GM06990 (cell line): ENCODE results near the gene TTC4.

Experiments used
- DNase-seq: peaks from one replicate; pipeline ENCODE4 v3.0.0-alpha.2; 2011; ENCODE audit not compliant: insufficient read length; ENCODE audit errors: extremely low read depth
- H3K27me3 ChIP-seq: replicated peaks from 2 replicates; pipeline ENCODE4 v1.6.0; 2011; ENCODE audit warnings: low read length; ENCODE audit not compliant: control insufficient read depth, insufficient read depth
- H3K36me3 ChIP-seq: 2 replicates; pipeline ENCODE4 v1.5.1; 2011; ENCODE audit warnings: low read length; ENCODE audit not compliant: control insufficient read depth, insufficient read depth
- H3K4me3 ChIP-seq: replicated peaks from 2 replicates; pipeline ENCODE4 v1.5.1; 2011; ENCODE audit warnings: low read depth, mild to moderate bottlenecking, control low read depth, low read length
- TF ChIP-seq, protein P1 (sequence below): IDR thresholded peaks from 2 replicates; pipeline ENCODE4 v1.5.1; 2011; ENCODE audit warnings: low read length, control low read depth, mild to moderate bottlenecking, inconsistent platforms; ENCODE audit not compliant: insufficient read depth, poor library complexity, severe bottlenecking

TTC4 gene

GRCh38 chr1:54750596-54750995 is 34.9 kb downstream of the TTC4 start:
- no peak overlapping the region for H3K4me3 ChIP-seq
- no peaks in the 10 kb centered on the region for H3K27me3 ChIP-seq
- TF ChIP-seq, protein P1, sequence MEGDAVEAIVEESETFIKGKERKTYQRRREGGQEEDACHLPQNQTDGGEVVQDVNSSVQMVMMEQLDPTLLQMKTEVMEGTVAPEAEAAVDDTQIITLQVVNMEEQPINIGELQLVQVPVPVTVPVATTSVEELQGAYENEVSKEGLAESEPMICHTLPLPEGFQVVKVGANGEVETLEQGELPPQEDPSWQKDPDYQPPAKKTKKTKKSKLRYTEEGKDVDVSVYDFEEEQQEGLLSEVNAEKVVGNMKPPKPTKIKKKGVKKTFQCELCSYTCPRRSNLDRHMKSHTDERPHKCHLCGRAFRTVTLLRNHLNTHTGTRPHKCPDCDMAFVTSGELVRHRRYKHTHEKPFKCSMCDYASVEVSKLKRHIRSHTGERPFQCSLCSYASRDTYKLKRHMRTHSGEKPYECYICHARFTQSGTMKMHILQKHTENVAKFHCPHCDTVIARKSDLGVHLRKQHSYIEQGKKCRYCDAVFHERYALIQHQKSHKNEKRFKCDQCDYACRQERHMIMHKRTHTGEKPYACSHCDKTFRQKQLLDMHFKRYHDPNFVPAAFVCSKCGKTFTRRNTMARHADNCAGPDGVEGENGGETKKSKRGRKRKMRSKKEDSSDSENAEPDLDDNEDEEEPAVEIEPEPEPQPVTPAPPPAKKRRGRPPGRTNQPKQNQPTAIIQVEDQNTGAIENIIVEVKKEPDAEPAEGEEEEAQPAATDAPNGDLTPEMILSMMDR = no peak
- H3K36me3 ChIP-seq = no peaks in the 10 kb centered on the region; the same call in 1 of the 2 replicates
- DNase-seq = no peak

DNA sequence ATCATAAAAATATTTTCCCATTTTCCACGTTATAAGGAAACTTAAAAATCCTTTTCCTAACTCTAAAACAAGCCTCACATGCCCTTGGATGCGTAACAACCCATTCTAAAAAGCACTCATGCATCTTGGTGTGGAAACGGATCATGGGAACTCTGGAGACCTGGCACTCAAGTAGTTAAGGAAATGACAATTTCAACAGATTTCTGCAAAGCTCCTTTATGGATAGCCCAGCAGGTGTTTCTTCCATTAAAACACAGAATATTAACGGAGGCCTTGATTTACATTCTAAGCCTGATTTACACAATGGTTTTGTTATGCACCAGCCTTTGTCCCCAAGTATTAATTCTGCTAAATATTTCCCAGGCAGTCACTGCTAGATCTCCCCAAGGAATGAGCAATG is 35.8 kb downstream of the TTC4 start:
- DNase-seq = no peak
- H3K27me3 ChIP-seq = no peaks in the 10 kb centered on the region
- H3K36me3 ChIP-seq = peaks cover 2% of the 10 kb centered on the region
- H3K4me3 ChIP-seq = no peak overlapping the region
- TF ChIP-seq, protein P1 = no peak

DNA sequence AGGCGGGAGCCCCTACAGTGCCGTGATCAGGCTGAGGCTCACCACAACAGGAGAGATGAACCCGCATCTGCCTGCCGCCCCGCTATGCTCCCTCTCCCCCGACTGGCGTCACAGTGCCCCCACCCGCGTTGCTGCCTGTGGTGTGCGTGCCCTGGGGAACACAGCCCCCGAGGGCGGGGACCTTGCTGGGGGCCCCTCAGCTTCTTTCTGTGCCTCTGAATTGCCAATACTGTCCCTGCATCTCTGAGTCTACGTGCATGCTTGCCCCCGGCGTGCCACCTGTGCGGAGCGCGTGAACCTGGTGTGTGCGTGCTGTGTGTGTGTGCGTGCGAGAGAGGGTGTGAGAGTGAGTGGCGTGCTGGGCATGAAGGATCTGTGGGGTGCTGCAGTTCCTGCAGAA is 38.4 kb downstream of the TTC4 start:
- Histone ChIP-seq H3K36me3 (peaks cover 3% of the 10 kb centered on the region), H3K4me3 (no peak overlapping the region), H3K27me3 (no peaks in the 10 kb centered on the region)
- TF ChIP-seq, protein P1 = no peak
- no peak for DNase-seq

DNA sequence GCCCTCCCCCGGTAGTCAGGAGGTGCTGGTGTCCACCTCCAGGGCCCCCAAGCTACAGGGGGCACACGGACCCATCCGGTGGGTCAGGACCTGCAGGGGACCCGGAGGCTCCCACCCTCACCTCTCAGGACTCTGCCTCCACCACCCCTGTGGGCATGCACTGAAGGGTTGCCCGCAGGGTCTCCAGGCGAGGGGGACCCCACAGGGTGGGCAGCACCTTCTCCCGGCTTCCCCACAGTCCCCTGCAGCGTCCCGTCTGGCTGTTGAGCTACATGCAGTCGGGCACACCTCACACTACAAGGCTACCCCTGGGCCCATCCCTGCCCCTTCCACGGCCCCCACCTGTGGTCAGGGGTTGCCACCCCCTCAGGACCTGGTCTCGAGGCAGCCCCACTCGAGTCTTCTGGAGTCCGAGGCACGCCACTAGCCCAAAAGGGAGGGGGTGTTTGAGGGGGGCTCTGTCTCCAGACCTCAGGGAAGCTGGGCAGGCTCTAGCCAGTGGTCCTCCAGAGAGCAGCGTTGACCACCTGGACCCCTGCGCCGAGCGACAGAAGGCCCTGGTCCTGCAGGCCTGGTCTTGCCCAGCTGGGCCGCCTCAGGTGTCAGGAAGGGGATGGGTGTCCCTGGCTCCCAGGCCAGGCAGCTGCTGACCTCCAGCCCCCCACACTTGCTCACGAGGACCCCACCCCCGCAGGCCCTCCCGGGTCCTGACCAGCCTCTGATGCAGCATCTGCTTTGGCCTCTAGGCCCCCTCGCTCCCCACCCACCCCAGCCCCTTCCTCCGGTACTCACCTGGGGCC is 39.0 kb downstream of the TTC4 start:
- DNase-seq = no peak
- TF ChIP-seq, protein P1 = no peak
- Histone ChIP-seq H3K36me3 (peaks cover 3% of the 10 kb centered on the region), H3K27me3 (no peaks in the 10 kb centered on the region), H3K4me3 (no peak overlapping the region)

DNA sequence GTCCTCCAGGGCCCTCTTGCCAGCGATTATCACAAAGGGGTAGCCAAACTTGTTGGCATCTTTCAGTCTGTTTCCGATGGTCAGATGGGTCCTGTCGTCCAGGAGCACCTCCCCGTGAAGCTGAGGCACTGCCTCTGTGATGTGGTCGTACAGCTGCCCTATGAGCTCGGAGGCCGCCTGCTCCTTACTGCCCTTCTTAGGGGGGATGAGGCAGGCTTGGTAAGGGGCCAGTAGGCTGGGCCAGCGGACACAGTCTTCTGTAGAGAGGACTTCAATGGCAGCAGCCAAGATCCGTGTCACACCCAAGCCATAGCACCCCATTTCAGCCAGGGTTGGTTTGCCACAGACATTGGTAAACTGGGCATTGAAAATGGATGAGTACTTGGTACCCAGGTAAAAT is 42.2 kb downstream of the TTC4 start:
- no peak overlapping the region for H3K4me3 ChIP-seq
- H3K36me3 ChIP-seq = peaks cover 3% of the 10 kb centered on the region
- TF ChIP-seq, protein P1 = no peak
- H3K27me3 ChIP-seq = no peaks in the 10 kb centered on the region
- no peak for DNase-seq
